ENCODE data around the gene DYNLRB2. TPM values are rescaled to one million over a fixed set of nuclear protein-coding genes. Genes with fewer than 3 reads are reported as not detected.

DYNLRB2 gene
- total RNA-seq, 3 donors from 2014 or later = not detected

DNA sequence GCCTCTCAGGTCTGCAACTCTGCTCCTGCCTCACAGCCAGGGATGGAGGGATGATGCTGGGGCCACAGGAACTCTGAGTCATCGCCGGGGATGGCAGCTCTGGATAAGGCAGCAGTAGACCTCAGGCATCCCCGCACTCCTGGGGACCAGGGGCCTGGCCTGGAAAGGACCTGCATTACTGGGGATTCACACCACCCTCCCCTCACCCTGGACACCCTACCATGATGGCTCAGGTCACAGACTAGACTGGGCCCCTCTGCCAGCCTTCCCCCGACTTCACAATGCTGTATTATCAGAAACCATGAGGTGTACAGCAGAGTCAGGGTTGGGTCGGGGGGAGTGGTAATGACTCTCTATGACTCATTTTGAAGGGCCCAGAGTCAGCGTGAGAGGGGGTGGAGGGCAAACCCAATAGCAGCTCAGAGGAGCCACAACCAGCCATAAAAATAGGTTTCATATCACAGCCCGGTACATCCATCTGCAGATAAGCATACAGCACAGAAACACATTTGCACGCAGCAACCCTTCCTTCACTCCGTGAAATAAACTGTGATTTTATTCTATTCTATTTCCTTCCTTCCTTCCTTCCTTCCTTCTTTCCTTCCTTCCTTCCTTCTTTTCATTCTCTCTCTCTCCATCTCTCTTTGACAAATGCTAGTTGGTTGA lies 28.8 kb downstream of the DYNLRB2 start:
- ATAC-seq (peak; percentile 95 to 97), DNase-seq (peak; percentile 63)
- H3K4me1 Mint-ChIP-seq (ENCODE audit: low read depth) = peaks cover 38% of the 10 kb centered on the region
- peak overlapping the region; percentile 7 for H3K4me3 Mint-ChIP-seq
- peaks cover 8% of the 10 kb centered on the region for H3K9me3 Mint-ChIP-seq
- no peaks in the 10 kb centered on the region for H3K27me3 Mint-ChIP-seq (ENCODE audit: low read depth)
- no peaks in the 10 kb centered on the region for H3K36me3 Mint-ChIP-seq (ENCODE audit: insufficient read depth)

GRCh38 chr16:80570106-80570478 lies 29.3 kb downstream of the DYNLRB2 start:
- Mint-ChIP-seq H3K36me3 (ENCODE audit: insufficient read depth) (no peaks in the 10 kb centered on the region), H3K4me1 (ENCODE audit: low read depth) (peaks cover 33% of the 10 kb centered on the region), H3K27me3 (ENCODE audit: low read depth) (no peaks in the 10 kb centered on the region), H3K4me3 (peak overlapping the region; percentile 39), H3K9me3 (peaks cover 8% of the 10 kb centered on the region)
- ATAC-seq (peak; percentile 8 to 12), DNase-seq (no peak)

DNA sequence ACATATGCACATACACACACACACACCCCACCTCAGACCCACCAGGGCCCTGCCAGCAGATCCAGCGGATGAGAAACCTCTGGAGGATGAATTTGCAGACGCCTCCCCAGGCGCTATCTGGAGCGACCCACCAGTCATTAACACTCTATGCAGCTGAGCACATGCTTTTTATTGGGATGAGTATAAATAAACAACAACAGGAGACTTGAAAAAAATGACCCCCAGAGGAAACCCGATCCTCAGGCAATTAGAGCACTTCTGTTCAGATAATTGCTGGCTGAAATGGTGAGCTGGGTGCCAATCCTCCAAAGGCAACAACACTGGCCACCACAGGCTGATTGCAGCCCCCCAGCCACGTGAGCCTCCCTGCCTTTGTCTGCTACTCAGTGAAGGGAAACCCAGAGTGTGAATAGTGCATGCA lies 32.9 kb downstream of the DYNLRB2 start:
- no peak overlapping the region for H3K4me3 Mint-ChIP-seq
- H3K9me3 Mint-ChIP-seq = peaks cover 8% of the 10 kb centered on the region
- ATAC-seq = no peak
- no peak for DNase-seq
- H3K4me1 Mint-ChIP-seq (ENCODE audit: low read depth) = peaks cover 31% of the 10 kb centered on the region
- no peaks in the 10 kb centered on the region for H3K27me3 Mint-ChIP-seq (ENCODE audit: low read depth)
- no peaks in the 10 kb centered on the region for H3K36me3 Mint-ChIP-seq (ENCODE audit: insufficient read depth)

DNA sequence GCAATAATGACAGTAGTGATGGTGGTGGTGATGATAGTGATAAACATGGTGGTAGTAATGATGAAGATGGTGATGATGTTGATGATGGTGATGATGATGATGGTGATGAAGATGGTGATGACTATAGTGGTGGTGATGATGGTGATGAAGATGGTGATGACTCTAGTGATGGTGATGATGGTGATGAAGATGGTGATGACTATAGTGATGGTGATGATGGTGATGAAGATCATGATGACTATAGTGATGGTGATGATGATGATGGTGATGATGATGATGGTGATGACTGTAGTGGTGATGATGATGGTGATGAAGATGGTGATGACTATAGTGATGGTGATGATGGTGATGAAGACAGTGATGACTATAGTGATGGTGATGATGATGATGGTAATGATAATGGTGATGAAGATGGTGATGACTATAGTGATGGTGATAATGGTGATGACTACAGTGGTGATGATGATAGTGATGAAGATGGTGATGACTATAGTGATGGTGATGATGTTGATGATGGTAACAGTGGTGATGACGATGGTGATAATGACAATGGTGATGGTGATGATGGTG lies 35.6 kb downstream of the DYNLRB2 start:
- H3K9me3 Mint-ChIP-seq = peaks cover 10% of the 10 kb centered on the region
- no peaks in the 10 kb centered on the region for H3K27me3 Mint-ChIP-seq (ENCODE audit: low read depth)

GRCh38 chr16:80577485-80578280 lies 36.9 kb downstream of the DYNLRB2 start:
- H3K27me3 Mint-ChIP-seq (ENCODE audit: low read depth) = no peaks in the 10 kb centered on the region
- H3K9me3 Mint-ChIP-seq = peaks cover 6% of the 10 kb centered on the region
- H3K4me3 Mint-ChIP-seq = no peak overlapping the region
- DNase-seq = no peak
- no peak for ATAC-seq
- H3K4me1 Mint-ChIP-seq (ENCODE audit: low read depth) = peaks cover 38% of the 10 kb centered on the region
- H3K36me3 Mint-ChIP-seq (ENCODE audit: insufficient read depth) = peaks cover 4% of the 10 kb centered on the region

More for the DNA sequence above, 35.6 kb downstream of the DYNLRB2 start:
- no peak for DNase-seq
- peaks cover 34% of the 10 kb centered on the region for H3K4me1 Mint-ChIP-seq (ENCODE audit: low read depth)
- no peak for ATAC-seq
- H3K4me3 Mint-ChIP-seq = no peak overlapping the region
- peaks cover 4% of the 10 kb centered on the region for H3K36me3 Mint-ChIP-seq (ENCODE audit: insufficient read depth)

DNA sequence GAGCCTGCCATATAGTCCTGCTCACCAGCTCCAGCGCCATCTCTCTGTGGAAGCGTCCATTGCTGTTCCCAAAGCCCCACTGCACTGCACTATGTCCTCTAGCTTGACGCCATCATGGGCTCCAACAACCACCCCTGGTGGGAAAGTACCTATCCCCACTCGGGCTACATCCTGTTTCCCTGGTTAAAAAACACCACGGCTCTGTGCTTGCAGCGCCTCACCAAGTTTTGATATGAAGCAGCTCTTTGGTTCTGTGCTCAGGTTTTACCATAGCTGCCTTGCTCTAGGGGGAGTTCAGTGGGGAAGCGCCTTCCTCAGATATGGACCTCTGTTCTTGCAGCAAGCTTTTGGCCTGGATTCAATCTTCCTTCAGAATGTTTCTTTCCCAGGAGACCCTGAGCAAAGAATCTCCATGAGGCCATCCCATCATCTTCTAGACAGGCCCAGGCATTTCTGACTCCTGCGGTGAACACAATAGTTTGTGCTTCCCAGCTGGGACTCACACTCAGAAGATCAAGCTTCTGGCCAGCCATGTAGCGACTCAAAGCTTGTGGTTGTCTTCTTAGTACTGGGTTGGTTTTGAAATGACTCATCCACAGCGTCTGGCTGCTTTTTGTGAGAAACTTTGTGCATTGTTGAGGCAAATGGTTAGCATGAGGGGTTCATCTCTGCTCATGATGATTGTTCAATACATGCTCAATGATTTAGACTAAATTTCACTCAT lies 39.5 kb downstream of the DYNLRB2 start:
- peaks cover 6% of the 10 kb centered on the region for H3K9me3 Mint-ChIP-seq
- DNase-seq (peak; percentile 39), ATAC-seq (peak; percentile 82 to 85)
- peaks cover 57% of the 10 kb centered on the region for H3K4me1 Mint-ChIP-seq (ENCODE audit: low read depth)
- peak overlapping the region; percentile 76 for H3K4me3 Mint-ChIP-seq
- peaks cover 4% of the 10 kb centered on the region for H3K36me3 Mint-ChIP-seq (ENCODE audit: insufficient read depth)
- no peaks in the 10 kb centered on the region for H3K27me3 Mint-ChIP-seq (ENCODE audit: low read depth)

GRCh38 chr16:80583466-80583865 lies 42.7 kb downstream of the DYNLRB2 start:
- ATAC-seq = peak; percentile 18 to 27
- Mint-ChIP-seq H3K36me3 (ENCODE audit: insufficient read depth) (peaks cover 6% of the 10 kb centered on the region), H3K4me3 (no peak overlapping the region), H3K4me1 (ENCODE audit: low read depth) (peaks cover 61% of the 10 kb centered on the region), H3K9me3 (peaks cover 6% of the 10 kb centered on the region), H3K27me3 (ENCODE audit: low read depth) (peaks cover 5% of the 10 kb centered on the region)
- DNase-seq = no peak

DNA sequence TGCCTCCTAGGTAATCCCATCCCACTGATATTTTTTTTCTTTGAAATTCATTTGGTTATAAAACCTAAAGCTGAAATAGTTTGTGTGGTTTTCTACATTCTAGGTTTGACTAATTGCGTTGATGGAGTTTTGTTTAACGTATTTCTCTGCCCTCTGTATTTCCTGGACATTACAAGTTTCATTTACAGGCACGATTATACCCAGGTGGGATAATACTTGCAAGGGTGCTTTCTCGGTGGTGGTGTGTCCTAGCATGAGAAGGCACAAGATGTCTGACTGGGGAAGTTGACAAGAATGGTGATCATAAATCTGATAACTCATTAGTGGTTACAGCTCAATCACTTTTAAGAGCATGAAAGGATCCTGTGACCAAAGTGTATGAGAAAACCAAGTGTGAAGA lies 45.0 kb downstream of the DYNLRB2 start:
- DNase-seq = no peak
- ATAC-seq = peak; percentile 49 to 75
- peaks cover 2% of the 10 kb centered on the region for H3K9me3 Mint-ChIP-seq
- peaks cover 8% of the 10 kb centered on the region for H3K27me3 Mint-ChIP-seq (ENCODE audit: low read depth)
- H3K36me3 Mint-ChIP-seq (ENCODE audit: insufficient read depth) = peaks cover 4% of the 10 kb centered on the region
- peaks cover 48% of the 10 kb centered on the region for H3K4me1 Mint-ChIP-seq (ENCODE audit: low read depth)
- H3K4me3 Mint-ChIP-seq = no peak overlapping the region

DNA sequence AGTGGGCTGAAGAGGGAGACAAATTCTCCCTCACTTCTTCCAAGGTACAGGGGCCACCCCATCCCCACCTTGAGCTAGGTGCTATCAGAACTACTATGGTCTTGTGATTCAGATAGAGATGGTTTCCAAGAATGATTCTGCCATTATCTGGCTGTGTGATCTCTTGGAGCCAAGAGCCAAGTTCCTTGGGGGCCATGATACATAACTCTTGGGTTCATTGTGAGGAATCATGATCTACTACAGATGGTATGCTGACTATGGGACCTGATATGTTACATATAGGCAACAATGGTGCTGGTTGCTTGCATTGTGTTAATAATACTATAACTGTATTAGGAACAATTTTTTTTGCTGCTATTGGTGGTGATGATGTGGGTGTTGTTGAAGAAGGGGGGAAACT lies 45.7 kb downstream of the DYNLRB2 start:
- ATAC-seq (no peak), DNase-seq (no peak)
- Mint-ChIP-seq H3K4me3 (no peak overlapping the region), H3K9me3 (no peaks in the 10 kb centered on the region), H3K4me1 (ENCODE audit: low read depth) (peaks cover 48% of the 10 kb centered on the region), H3K36me3 (ENCODE audit: insufficient read depth) (peaks cover 1% of the 10 kb centered on the region), H3K27me3 (ENCODE audit: low read depth) (peaks cover 11% of the 10 kb centered on the region)

- no peak overlapping the region for H3K4me3 Mint-ChIP-seq
- no peaks in the 10 kb centered on the region for H3K9me3 Mint-ChIP-seq
- DNase-seq (no peak), ATAC-seq (no peak)
- peaks cover 13% of the 10 kb centered on the region for H3K27me3 Mint-ChIP-seq (ENCODE audit: low read depth)
- H3K4me1 Mint-ChIP-seq (ENCODE audit: low read depth) = peaks cover 49% of the 10 kb centered on the region
- H3K36me3 Mint-ChIP-seq (ENCODE audit: insufficient read depth) = peaks cover 1% of the 10 kb centered on the region
These were observed 46.3 kb downstream of the DYNLRB2 start for GRCh38 chr16:80587071-80587470.

DNA sequence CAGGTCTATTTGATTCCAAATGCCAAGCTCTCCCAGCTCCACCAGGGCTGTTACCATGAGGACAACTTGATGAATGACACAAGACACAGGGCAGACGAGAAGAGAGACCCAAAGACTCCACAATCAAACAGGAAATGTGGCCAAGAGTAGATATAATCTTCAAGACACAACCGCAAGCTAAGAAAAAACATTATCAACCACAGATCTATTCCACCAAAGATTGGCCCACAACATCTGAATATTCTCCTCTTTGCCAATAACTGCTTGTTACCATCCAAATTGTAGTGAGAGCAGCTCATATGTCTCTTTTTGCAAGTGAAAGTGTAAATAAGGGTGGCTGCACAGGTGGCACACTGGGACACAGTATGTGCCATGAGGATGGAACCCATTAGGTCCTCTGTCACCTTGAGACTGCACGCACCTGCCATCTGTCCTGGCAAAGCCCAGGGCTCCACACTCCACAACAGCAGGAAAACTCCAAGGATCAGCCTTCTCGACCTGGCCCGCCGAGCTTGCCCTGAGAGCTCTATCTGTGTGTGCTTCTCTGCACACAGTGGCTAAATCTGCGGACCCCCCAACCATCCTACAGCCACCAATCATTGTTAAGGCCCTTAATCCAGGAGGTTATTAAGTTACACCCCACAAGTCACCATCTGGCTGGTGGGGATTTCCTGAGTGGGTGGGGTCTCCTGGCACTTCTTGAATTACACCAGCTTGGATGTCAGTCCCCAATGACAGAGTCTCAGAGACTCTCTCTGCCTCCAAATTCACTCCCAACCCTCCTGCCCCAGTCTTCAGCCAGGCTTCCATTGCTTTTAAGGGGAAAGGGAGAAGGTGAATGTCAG lies 50.5 kb downstream of the DYNLRB2 start:
- Mint-ChIP-seq H3K36me3 (ENCODE audit: insufficient read depth) (peaks cover 5% of the 10 kb centered on the region), H3K4me1 (ENCODE audit: low read depth) (peaks cover 27% of the 10 kb centered on the region), H3K27me3 (ENCODE audit: low read depth) (peaks cover 13% of the 10 kb centered on the region), H3K4me3 (peak overlapping the region; percentile 57), H3K9me3 (peaks cover 4% of the 10 kb centered on the region)
- ATAC-seq (peak; percentile 81 to 82), DNase-seq (no peak)

DNA sequence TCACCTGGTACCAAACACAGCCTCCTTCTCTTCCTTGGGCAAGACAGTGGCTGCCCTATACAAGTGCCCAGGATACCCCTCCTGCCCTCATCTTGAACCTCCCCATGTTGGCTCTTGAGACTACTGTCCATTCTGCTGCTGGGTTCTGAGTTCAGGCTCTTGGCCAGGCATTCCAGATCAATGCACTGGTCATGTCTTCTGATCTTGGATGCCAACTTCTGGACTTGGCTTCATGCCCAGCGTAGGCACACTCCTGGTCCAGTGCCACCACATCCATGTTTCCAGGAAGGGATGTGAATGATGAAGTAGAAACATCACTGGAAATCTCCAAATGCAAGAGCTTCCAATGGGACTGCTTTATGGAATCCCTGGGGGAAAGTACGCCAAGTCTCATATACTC lies 51.5 kb downstream of the DYNLRB2 start:
- Mint-ChIP-seq H3K27me3 (ENCODE audit: low read depth) (peaks cover 13% of the 10 kb centered on the region), H3K4me1 (ENCODE audit: low read depth) (peaks cover 25% of the 10 kb centered on the region), H3K4me3 (no peak overlapping the region), H3K9me3 (peaks cover 11% of the 10 kb centered on the region), H3K36me3 (ENCODE audit: insufficient read depth) (peaks cover 10% of the 10 kb centered on the region)
- DNase-seq (no peak), ATAC-seq (no peak)

- Mint-ChIP-seq H3K27me3 (ENCODE audit: low read depth) (peaks cover 4% of the 10 kb centered on the region), H3K4me1 (ENCODE audit: low read depth) (peaks cover 25% of the 10 kb centered on the region), H3K36me3 (ENCODE audit: insufficient read depth) (peaks cover 10% of the 10 kb centered on the region), H3K9me3 (peaks cover 11% of the 10 kb centered on the region), H3K4me3 (no peak overlapping the region)
- ATAC-seq (no peak), DNase-seq (no peak)
These were observed 54.0 kb downstream of the DYNLRB2 start for GRCh38 chr16:80594756-80595155.

All from activated T-cell treated with anti-CD3 and anti-CD28 coated beads, Interleukin-2, amount 50 U/mL, for 4 hours (primary cell).